GM23248 (cell line): ENCODE measurements around the gene TCF7L2. TPM values are rescaled to one million over a fixed set of nuclear protein-coding genes. Genes with fewer than 3 reads are reported as not detected.
A peak's percentile ranks its signal among the peaks of the same experiment; 100 is the strongest.

Experiments
- DNase-seq: peaks from one replicate; pipeline ENCODE4 v3.0.0-alpha.2; 2015
- H2AFZ ChIP-seq: fragments of 200-600 bp; sonication (generic); 2 replicates; pipeline ENCODE4 v1.6.1; 2016; ENCODE audit warnings: antibody characterized with exemption
- H3F3A ChIP-seq: fragments of 200-600 bp; sonication (generic); 2 replicates; pipeline ENCODE4 v1.6.1; 2016; ENCODE audit warnings: mild to moderate bottlenecking, antibody characterized with exemption, mixed run types; ENCODE audit not compliant: insufficient read depth
- H3K27ac ChIP-seq: fragments of 200-600 bp; sonication (generic); 2 replicates; pipeline ENCODE4 v1.5.1; 2016; ENCODE audit warnings: mild to moderate bottlenecking
- H3K27me3 ChIP-seq: fragments of 200-600 bp; sonication (generic); replicated peaks from 2 replicates; pipeline ENCODE4 v1.6.1; 2016; ENCODE audit warnings: mild to moderate bottlenecking; ENCODE audit not compliant: insufficient read depth
- H3K36me3 ChIP-seq: fragments of 200-600 bp; sonication (generic); 2 replicates; pipeline ENCODE4 v1.6.1; 2016; ENCODE audit warnings: low read depth, mild to moderate bottlenecking
- H3K4me1 ChIP-seq: fragments of 200-600 bp; sonication (generic); 2 replicates; pipeline ENCODE4 v1.6.1; 2016; ENCODE audit warnings: mild to moderate bottlenecking; ENCODE audit not compliant: insufficient read depth
- H3K4me2 ChIP-seq: fragments of 200-600 bp; sonication (generic); one replicate; pipeline ENCODE4 v1.6.1; 2016; ENCODE audit warnings: mild to moderate bottlenecking; ENCODE audit not compliant: unreplicated experiment
- H3K4me3 ChIP-seq: fragments of 200-600 bp; sonication (generic); 2 replicates; pipeline ENCODE4 v1.5.1; 2016; ENCODE audit warnings: mild to moderate bottlenecking
- H3K79me2 ChIP-seq: fragments of 200-600 bp; sonication (generic); 2 replicates; pipeline ENCODE4 v1.6.1; 2016; ENCODE audit warnings: mild to moderate bottlenecking; ENCODE audit not compliant: insufficient read depth
- H3K9ac ChIP-seq: fragments of 200-600 bp; sonication (generic); 2 replicates; pipeline ENCODE4 v1.6.1; 2016; ENCODE audit warnings: mild to moderate bottlenecking
- H3K9me2 ChIP-seq: fragments of 200-600 bp; sonication (generic); 2 replicates; pipeline ENCODE4 v1.6.1; 2016; ENCODE audit warnings: mixed run types, mild to moderate bottlenecking, moderate library complexity; ENCODE audit not compliant: insufficient read depth
- H3K9me3 ChIP-seq: fragments of 200-600 bp; sonication (generic); one replicate; pipeline ENCODE4 v1.6.1; 2017; ENCODE audit warnings: low read depth
- H4K20me1 ChIP-seq: fragments of 200-600 bp; sonication (generic); 2 replicates; pipeline ENCODE4 v1.6.0; 2016; ENCODE audit not compliant: insufficient read depth
- EZH2 ChIP-seq: fragments of 200-600 bp; sonication (generic); IDR thresholded peaks from 2 replicates; pipeline ENCODE4 v1.6.1; 2018; ENCODE audit warnings: antibody characterized with exemption, mild to moderate bottlenecking; ENCODE audit not compliant: insufficient read depth, poor library complexity, severe bottlenecking
- EZH2phosphoT487 ChIP-seq: fragments of 200-600 bp; sonication (generic); IDR thresholded peaks from 2 replicates; pipeline ENCODE4 v1.6.1; 2018; ENCODE audit warnings: antibody characterized with exemption, moderate library complexity, mild to moderate bottlenecking, low read depth; ENCODE audit not compliant: insufficient read depth
- WGBS, 2 experiments: methylation state at CpG; one replicate each; pipeline ENCODE4 v1.1.6; 2015 to 2017; ENCODE audit warnings: low lambda C conversion rate in 2 of 2, low coverage in 1 of 2; ENCODE audit errors: missing lambda C conversion rate in 2 of 2; 5-methylcytosine and 5-hydroxymethylcytosine counted together
- in situ Hi-C: fragments of 300-500 bp; cut with MboI; formaldehyde crosslinking; loops from 2 replicates; pipeline ENCODE4 v1.15.0; 2020
- polyA plus RNA-seq: library from polyadenylated mRNA; unstranded; fragments of >200 nt; fragmentation: Nextera tagmentation; extraction: Ambion mirVana; gene quantifications from 2 replicates; pipeline ENCODE4 v1.2.1, GENCODE V29; 2016
- total RNA-seq: library from RNA; depleted of rRNA; stranded (reverse); fragments of >200 nt; shearing (Covaris generic); gene quantifications from 2 replicates; pipeline ENCODE4 v1.2.3, GENCODE V29; 2014

Gene TCF7L2
- total and polyA plus RNA-seq, 2 experiments from 2014 or later = 6.2 to 19.3 TPM

DNA sequence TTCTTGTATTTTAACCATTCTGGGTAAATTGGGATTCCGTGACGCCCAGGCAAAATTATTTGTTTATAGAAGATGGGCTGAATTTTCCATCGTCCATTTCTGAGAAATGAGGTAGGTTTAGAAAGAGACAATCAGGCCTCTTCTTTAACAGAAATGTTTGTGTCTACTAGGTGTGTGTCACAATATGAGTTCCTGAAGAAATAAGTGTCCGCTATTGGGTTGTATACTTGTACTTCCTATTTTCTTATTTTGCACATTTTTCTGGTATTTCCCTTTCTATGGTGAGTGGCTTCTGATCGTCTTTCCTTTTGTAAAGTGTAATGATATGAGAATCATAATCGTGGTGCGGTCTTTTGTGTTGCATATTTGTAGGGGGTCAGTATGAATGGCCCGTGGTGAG, 83.9 kb downstream of the TCF7L2 start:
- H2AFZ ChIP-seq = no peak overlapping the region
- H3K36me3 ChIP-seq = 0 out of 2 replicates have a peak, but pooled peaks cover 4% of the 10 kb centered on the region
- no peaks in the 10 kb centered on the region for H3K9me2 ChIP-seq
- peaks cover 33% of the 10 kb centered on the region for H3K4me1 ChIP-seq
- H3K9me3 ChIP-seq = no peaks in the 10 kb centered on the region
- H3K4me2 ChIP-seq = no peak overlapping the region
- TF ChIP-seq EZH2 (no peak), EZH2phosphoT487 (no peak)
- H3K79me2 ChIP-seq = peaks cover 100% of the 10 kb centered on the region
- no peak for DNase-seq
- WGBS, 2 experiments = 96 to 99% methylated on average over 8 of the region's 8 CpGs
- no peak overlapping the region for H3K4me3 ChIP-seq
- H4K20me1 ChIP-seq = peaks cover 3% of the 10 kb centered on the region
- peaks cover 19% of the 10 kb centered on the region for H3F3A ChIP-seq
- no peak overlapping the region for H3K9ac ChIP-seq
- no peaks in the 10 kb centered on the region for H3K27me3 ChIP-seq
- in situ Hi-C loops = no loop called here
- H3K27ac ChIP-seq = no peak overlapping the region

DNA sequence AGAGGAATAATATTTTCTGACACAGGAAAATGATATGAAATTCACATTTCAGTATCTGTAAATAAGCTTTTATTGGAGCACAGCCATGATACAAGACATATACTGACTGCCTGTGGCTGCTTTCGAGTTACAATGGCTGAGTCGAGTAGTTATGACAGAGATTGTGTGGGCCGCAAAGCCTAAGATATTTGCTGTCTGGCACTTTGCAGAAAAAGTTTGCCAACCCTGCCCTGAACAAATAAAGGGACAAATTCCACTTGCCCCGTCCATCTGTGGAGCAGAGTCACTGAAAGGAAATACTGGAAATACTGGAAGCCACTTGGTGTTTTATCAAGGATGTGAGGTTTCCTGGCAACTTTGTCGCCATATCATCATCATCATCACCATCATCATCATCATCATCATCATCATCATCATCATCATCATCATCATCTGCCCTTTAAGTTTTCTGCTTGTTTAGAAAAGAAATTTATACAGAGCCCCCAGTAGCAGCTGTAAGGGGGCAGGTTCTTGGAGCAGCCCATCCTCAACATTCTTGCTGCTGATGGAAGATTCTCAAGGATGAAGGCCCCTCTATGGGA, 85.8 kb downstream of the TCF7L2 start:
- Histone ChIP-seq H3K4me1 (peaks cover 22% of the 10 kb centered on the region), H3K4me2 (no peak overlapping the region), H3K27ac (0 out of 2 replicates have a peak overlapping the region, but pooled peaks have one; percentile 6), H3F3A (0 out of 2 replicates have a peak, but pooled peaks cover 6% of the 10 kb centered on the region), H3K79me2 (peaks cover 100% of the 10 kb centered on the region), H3K27me3 (no peaks in the 10 kb centered on the region), H3K9me2 (no peaks in the 10 kb centered on the region), H4K20me1 (peaks cover 3% of the 10 kb centered on the region), H3K4me3 (no peak overlapping the region), H2AFZ (no peak overlapping the region), H3K9ac (no peak overlapping the region), H3K36me3 (peaks cover 4% of the 10 kb centered on the region; the same call in 1 of the 2 replicates), H3K9me3 (no peaks in the 10 kb centered on the region)
- TF ChIP-seq EZH2phosphoT487 (no peak), EZH2 (no peak)
- WGBS, 2 experiments = 53 to 56% methylated on average over 5 of the region's 5 CpGs
- peak; percentile 57 for DNase-seq
- in situ Hi-C loops = no loop called here

DNA sequence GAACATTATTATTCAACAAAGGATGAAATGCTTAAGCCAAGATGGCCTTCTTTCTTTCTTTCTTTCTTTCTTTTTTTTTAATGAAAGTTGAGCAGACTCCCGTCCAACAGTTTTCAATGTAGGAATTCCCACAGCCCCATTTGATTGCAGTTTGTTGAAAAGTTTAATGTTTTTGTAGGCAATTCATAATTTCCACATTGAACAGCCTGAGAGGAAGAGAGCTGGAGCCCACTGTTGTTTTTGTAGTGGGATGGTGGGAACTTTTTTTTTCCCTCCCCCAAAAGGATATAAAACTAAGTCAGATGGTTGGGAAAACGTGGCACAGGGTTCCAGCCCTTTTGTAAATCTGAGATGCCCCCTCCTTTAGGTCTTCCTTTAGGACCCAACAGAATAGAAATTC, 86.6 kb downstream of the TCF7L2 start:
- peaks cover 8% of the 10 kb centered on the region; the same call in 1 of the 2 replicates for H3K36me3 ChIP-seq
- DNase-seq = no peak
- peaks cover 3% of the 10 kb centered on the region for H4K20me1 ChIP-seq
- H3K9me3 ChIP-seq = no peaks in the 10 kb centered on the region
- peaks cover 23% of the 10 kb centered on the region for H3K4me1 ChIP-seq
- H3K4me2 ChIP-seq = no peak overlapping the region
- peaks cover 6% of the 10 kb centered on the region; the same call in 1 of the 2 replicates for H3F3A ChIP-seq
- no peak overlapping the region for H3K4me3 ChIP-seq
- WGBS, 2 experiments = 71 to 77% methylated on average over 2 of the region's 2 CpGs
- in situ Hi-C loops = no loop called here
- H3K9ac ChIP-seq = no peak overlapping the region
- no peak overlapping the region for H2AFZ ChIP-seq
- peaks cover 100% of the 10 kb centered on the region for H3K79me2 ChIP-seq
- no peak for TF ChIP-seq EZH2phosphoT487
- no peaks in the 10 kb centered on the region for H3K9me2 ChIP-seq
- H3K27ac ChIP-seq = no peak overlapping the region
- H3K27me3 ChIP-seq = no peaks in the 10 kb centered on the region

DNA sequence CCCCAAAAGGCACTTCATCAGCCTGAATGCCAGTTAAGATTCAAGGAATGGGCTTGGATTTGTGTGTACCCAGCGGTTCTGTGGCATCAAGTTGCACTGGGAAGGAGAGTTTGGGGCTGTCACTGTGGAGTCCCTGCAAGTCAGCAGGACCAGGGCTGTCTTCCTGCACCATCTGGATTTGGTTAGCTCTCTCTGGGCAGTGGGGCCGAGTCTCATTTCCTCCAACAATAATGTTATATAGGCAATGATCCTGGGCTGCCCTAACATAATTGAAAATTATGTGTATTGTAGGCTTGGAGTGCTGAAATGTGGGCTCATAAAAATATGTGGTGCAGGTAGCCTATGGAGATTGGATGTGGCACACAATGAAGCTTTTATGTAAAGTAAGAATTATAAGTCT, 87.2 kb downstream of the TCF7L2 start:
- H3K79me2 ChIP-seq = peaks cover 100% of the 10 kb centered on the region
- H3K36me3 ChIP-seq = peaks cover 8% of the 10 kb centered on the region; the same call in 1 of the 2 replicates
- DNase-seq = no peak
- TF ChIP-seq EZH2phosphoT487 = no peak
- TF ChIP-seq EZH2 = no peak
- no peaks in the 10 kb centered on the region for H3K9me3 ChIP-seq
- H2AFZ ChIP-seq = no peak overlapping the region
- no peak overlapping the region for H3K4me2 ChIP-seq
- in situ Hi-C loops = no loop called here
- H4K20me1 ChIP-seq = peaks cover 3% of the 10 kb centered on the region
- 54 to 56% methylated on average over 2 of the region's 2 CpGs for WGBS, 2 experiments
- H3K27me3 ChIP-seq = no peaks in the 10 kb centered on the region
- no peaks in the 10 kb centered on the region for H3K9me2 ChIP-seq
- peaks cover 12% of the 10 kb centered on the region; the same call in 1 of the 2 replicates for H3F3A ChIP-seq
- H3K4me3 ChIP-seq = no peak overlapping the region
- no peak overlapping the region for H3K9ac ChIP-seq
- peaks cover 29% of the 10 kb centered on the region for H3K4me1 ChIP-seq
- H3K27ac ChIP-seq = no peak overlapping the region
